Endodermal cell (in vitro differentiated cells): Measurements from ENCODE around the gene NDUFAF2. TPM values are rescaled to one million over a fixed set of nuclear protein-coding genes. Genes with fewer than 3 reads are reported as not detected.

Source experiments
- DNase-seq: peaks from one replicate; pipeline ENCODE4 v3.0.0-alpha.2; 2017
- H3K27ac ChIP-seq: 2 replicates; pipeline ENCODE4 v1.5.1; 2013; ENCODE audit warnings: mild to moderate bottlenecking, low read depth, low read length, moderate library complexity
- H3K27me3 ChIP-seq: 2 replicates; pipeline ENCODE4 v1.6.1; 2013; ENCODE audit warnings: mild to moderate bottlenecking, low read length, moderate library complexity; ENCODE audit not compliant: insufficient read depth, control insufficient read depth, poor library complexity, severe bottlenecking
- H3K36me3 ChIP-seq: 2 replicates; pipeline ENCODE4 v1.7.0; 2013; ENCODE audit warnings: mild to moderate bottlenecking, low read length, moderate library complexity; ENCODE audit not compliant: control insufficient read depth, insufficient read depth
- H3K4me1 ChIP-seq: one replicate; pipeline ENCODE4 v1.7.0; 2013; ENCODE audit warnings: low read length; ENCODE audit not compliant: control insufficient read depth, insufficient read depth
- H3K4me3 ChIP-seq: 2 replicates; pipeline ENCODE4 v1.5.1; 2013; ENCODE audit warnings: mild to moderate bottlenecking, low read length, moderate library complexity
- H3K9ac ChIP-seq: 2 replicates; pipeline ENCODE4 v1.6.1; 2013; ENCODE audit warnings: mild to moderate bottlenecking, low read length, moderate library complexity; ENCODE audit not compliant: poor library complexity, severe bottlenecking; ENCODE audit errors: extremely low read depth
- H3K9me3 ChIP-seq: 2 replicates; pipeline ENCODE4 v1.6.1; 2013; ENCODE audit warnings: mild to moderate bottlenecking, low read length, moderate library complexity; ENCODE audit not compliant: control insufficient read depth
- H3K27ac Mint-ChIP-seq: 2 replicates; pipeline ENCODE4 v1.8.0; 2020; ENCODE audit warnings: mixed read lengths
- H3K27me3 Mint-ChIP-seq: 2 replicates; pipeline ENCODE4 v1.8.0; 2021; ENCODE audit warnings: mild to moderate bottlenecking, mixed read lengths; ENCODE audit not compliant: insufficient read depth
- H3K36me3 Mint-ChIP-seq: 2 replicates; pipeline ENCODE4 v1.8.0; 2020; ENCODE audit warnings: low read depth, mixed read lengths
- H3K4me1 Mint-ChIP-seq: 2 replicates; pipeline ENCODE4 v1.8.0; 2020; ENCODE audit warnings: mixed read lengths
- H3K4me3 Mint-ChIP-seq: 2 replicates; pipeline ENCODE4 v1.8.0; 2020; ENCODE audit warnings: mild to moderate bottlenecking, moderate library complexity, mixed read lengths
- H3K9me3 Mint-ChIP-seq: 2 replicates; pipeline ENCODE4 v1.8.0; 2020; ENCODE audit warnings: mild to moderate bottlenecking, mixed read lengths
- CTCF ChIP-seq: fragments of 200-600 bp; sonication (generic); conservative IDR thresholded peaks from 2 replicates; pipeline ENCODE4 v1.5.0; 2021; ENCODE audit warnings: antibody characterized with exemption, mild to moderate bottlenecking
- WGBS, 2 experiments: methylation state at CpG; one replicate each; pipeline versions ENCODE4 v1.1.5 to v1.1.7; 2013; ENCODE audit warnings: missing lambda C conversion rate in 2 of 2, mixed read lengths in 1 of 2; ENCODE audit not compliant: insufficient coverage in 1 of 2, insufficient read length in 1 of 2; 5-methylcytosine and 5-hydroxymethylcytosine counted together
- total RNA-seq, 2 donors: library from RNA; stranded (reverse); fragmentation: NEBNext Ultra II Directional in 1 of 2; extraction: Animal tissue kit (Norgen Biotek cat#: 25700) in 1 of 2; gene quantifications; 2 replicates in 1 of 2; 3 replicates in 1 of 2; pipeline ENCODE4 v1.2.1, GENCODE V29; 2021

Gene NDUFAF2
- total RNA-seq, 2 donors from 2014 or later = 20.5 to 23.0 TPM

DNA sequence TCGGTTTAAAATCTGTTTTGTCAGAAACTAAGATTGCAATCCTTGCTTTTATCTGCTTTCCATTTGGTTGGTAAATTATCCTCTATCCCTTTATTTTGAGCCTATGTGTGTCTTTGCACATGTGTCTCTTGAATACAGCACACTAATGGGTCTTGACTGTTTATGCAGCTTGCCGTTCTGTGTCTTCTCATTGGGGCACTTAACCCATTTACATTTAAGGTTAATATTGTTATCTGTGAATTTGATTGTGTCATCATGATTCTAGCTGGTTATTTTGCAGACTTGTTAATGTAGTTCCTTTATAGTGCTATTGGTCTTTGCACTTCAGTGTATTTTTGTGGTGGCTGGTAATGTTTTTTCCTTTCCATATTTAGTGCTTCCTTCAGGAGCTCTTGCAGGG lies 253.6 kb downstream of the NDUFAF2 start:
- no peak for DNase-seq
- Histone ChIP-seq H3K4me3 (no peak overlapping the region), H3K9me3 (no peaks in the 10 kb centered on the region), H3K27me3 (no peaks in the 10 kb centered on the region), H3K36me3 (no peaks in the 10 kb centered on the region), H3K9ac (no peak overlapping the region), H3K27ac (no peak overlapping the region), H3K4me1 (no peaks in the 10 kb centered on the region)
- Mint-ChIP-seq H3K36me3 (no peaks in the 10 kb centered on the region), H3K27me3 (no peaks in the 10 kb centered on the region), H3K9me3 (peaks cover 5% of the 10 kb centered on the region), H3K4me3 (no peak overlapping the region), H3K4me1 (peaks cover 5% of the 10 kb centered on the region), H3K27ac (no peak overlapping the region)
- TF ChIP-seq CTCF = no peak
- 92 to 96% methylated on average over 2 of the region's 2 CpGs for WGBS, 2 experiments

GRCh38 chr5:61200582-61201155 lies 255.7 kb downstream of the NDUFAF2 start:
- H3K36me3 ChIP-seq = no peaks in the 10 kb centered on the region
- DNase-seq = peak; percentile 67
- 81 to 89% methylated on average over 2 to 8 of the region's 8 CpGs for WGBS, 2 experiments
- H3K4me3 Mint-ChIP-seq = no peak overlapping the region
- H3K27me3 Mint-ChIP-seq = no peaks in the 10 kb centered on the region
- H3K36me3 Mint-ChIP-seq = no peaks in the 10 kb centered on the region
- peaks cover 13% of the 10 kb centered on the region for H3K9me3 Mint-ChIP-seq
- H3K27ac ChIP-seq = no peak overlapping the region
- H3K9me3 ChIP-seq = no peaks in the 10 kb centered on the region
- H3K27ac Mint-ChIP-seq = no peak overlapping the region
- H3K9ac ChIP-seq = no peak overlapping the region
- no peaks in the 10 kb centered on the region for H3K27me3 ChIP-seq
- peaks cover 5% of the 10 kb centered on the region for H3K4me1 Mint-ChIP-seq
- H3K4me1 ChIP-seq = no peaks in the 10 kb centered on the region
- no peak for TF ChIP-seq CTCF
- no peak overlapping the region for H3K4me3 ChIP-seq

DNA sequence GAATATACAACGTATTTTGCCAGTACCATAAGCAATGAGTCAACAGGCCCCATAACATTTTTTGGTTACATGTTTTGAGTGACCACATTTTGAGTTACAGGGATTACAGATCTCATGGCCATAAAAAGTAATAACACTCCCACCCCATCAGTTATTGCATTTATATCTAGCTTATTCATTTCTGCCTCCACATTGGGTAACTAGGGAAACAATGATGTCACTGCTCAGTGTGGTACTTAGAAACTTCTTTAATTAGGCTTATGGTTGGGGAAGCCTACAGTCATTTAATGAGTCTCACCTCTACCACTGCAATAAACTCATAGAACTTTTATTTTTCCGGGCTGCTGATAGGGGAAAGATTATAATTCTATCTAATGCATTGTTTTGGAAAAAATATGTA lies 257.2 kb downstream of the NDUFAF2 start:
- H3K9me3 Mint-ChIP-seq = peaks cover 29% of the 10 kb centered on the region
- no peak overlapping the region for H3K27ac ChIP-seq

More for the DNA sequence above, 257.2 kb downstream of the NDUFAF2 start:
- Histone ChIP-seq H3K27me3 (no peaks in the 10 kb centered on the region), H3K4me3 (no peak overlapping the region), H3K9ac (no peak overlapping the region), H3K9me3 (no peaks in the 10 kb centered on the region), H3K36me3 (no peaks in the 10 kb centered on the region), H3K4me1 (no peaks in the 10 kb centered on the region)
- DNase-seq = no peak
- peaks cover 5% of the 10 kb centered on the region for H3K4me1 Mint-ChIP-seq
- H3K4me3 Mint-ChIP-seq = no peak overlapping the region
- WGBS, 2 experiments = 100% methylated on average over 1 of the region's 2 CpGs; no CpG with 5 or more reads in 1 of the 2 experiments
- no peaks in the 10 kb centered on the region for H3K36me3 Mint-ChIP-seq
- no peak for TF ChIP-seq CTCF
- no peaks in the 10 kb centered on the region for H3K27me3 Mint-ChIP-seq
- no peak overlapping the region for H3K27ac Mint-ChIP-seq

Other genes with a start within 250 kb of the NDUFAF2 start
- 10 to 100 TPM; 32.2 to 42.1 TPM for gene DEPDC1B, start 245.0 kb upstream of the NDUFAF2 start, total RNA-seq
- 1 to 10 TPM; 3.5 to 6.5 TPM for gene ELOVL7, start 100.9 kb upstream of the NDUFAF2 start, total RNA-seq
- gene ERCC8, start 135 bp upstream of the NDUFAF2 start, total RNA-seq = 10 to 100 TPM; 14.7 to 19.2 TPM
- 10 to 100 TPM; 54.7 to 61.2 TPM for gene SMIM15, start 217.3 kb downstream of the NDUFAF2 start, total RNA-seq